Ascending aorta (tissue), 2 donors: ENCODE data around the gene MAN1A2. TPM values are rescaled to one million over a fixed set of nuclear protein-coding genes. Genes with fewer than 3 reads are reported as not detected.

Experiments used
- DNase-seq, 2 donors: peaks; one replicate each; pipeline ENCODE4 v3.0.0-alpha.2; 2019; ENCODE audit warnings: low spot score in 2 of 2
- H3K27ac ChIP-seq, 2 donors: fragments of 200-600 bp; sonication (generic); one replicate each; pipeline ENCODE4 v1.5.1; 2016 to 2017; ENCODE audit warnings: mild to moderate bottlenecking in 1 of 2
- H3K27me3 ChIP-seq: fragments of 200-600 bp; sonication (generic); one replicate; pipeline ENCODE4 v1.5.1; 2017
- H3K36me3 ChIP-seq, 2 donors: fragments of 200-600 bp; sonication (generic); one replicate each; pipeline ENCODE4 v1.5.1; 2016
- H3K4me1 ChIP-seq, 2 donors: fragments of 200-600 bp; sonication (generic); one replicate each; pipeline ENCODE4 v1.5.1; 2016 to 2017; ENCODE audit warnings: mild to moderate bottlenecking in 1 of 2
- H3K4me3 ChIP-seq, 2 donors: fragments of 200-600 bp; sonication (generic); one replicate each; pipeline ENCODE4 v1.5.1; 2016 to 2017; ENCODE audit warnings: mild to moderate bottlenecking in 1 of 2
- H3K9me3 ChIP-seq, 2 donors: fragments of 200-600 bp; sonication (generic); one replicate each; pipeline ENCODE4 v1.5.1; 2016
- CTCF ChIP-seq, 3 experiments: fragments of 200-600 bp in 2 of 3; fragments of 450-650 bp in 1 of 3; sonication (generic) in 2 of 3; IDR thresholded peaks; one replicate each; pipeline ENCODE4 v1.5.1; 2016 to 2019; ENCODE audit warnings: antibody characterized with exemption in 3 of 3, mild to moderate bottlenecking in 1 of 3, moderate library complexity in 1 of 3
- intact Hi-C: fragments of 100-400 bp; cut with DNase I; formaldehyde crosslinking; loops from one replicate; pipeline ENCODE4 v1.15.1; 2023
- total RNA-seq: library from RNA; depleted of rRNA; stranded (reverse); fragments of >200 nt; gene quantifications from one replicate; pipeline ENCODE4 v1.1.0, GENCODE V29; 2016

MAN1A2 gene
- total RNA-seq, 1 donor from 2014 or later: 25.4 TPM

GRCh38 chr1:117512728-117513321, 145.6 kb downstream of the MAN1A2 start:
- H3K36me3 ChIP-seq: peaks cover 0 to 7% of the 10 kb centered on the region in 2 donors
- intact Hi-C loops: loop anchor here (1.0 to 5.0 kb wide), 2 partner anchors 246 to 384 kb away; no protein-coding TSS in a partner anchor
- no peak overlapping the region for H3K4me3 ChIP-seq
- H3K9me3 ChIP-seq: no peaks in the 10 kb centered on the region
- peak; percentile 37 to 62 (median 50) for TF ChIP-seq CTCF (IDR thresholded peaks at IDR 0.05)
- no peak overlapping the region for H3K27ac ChIP-seq
- no peaks in the 10 kb centered on the region for H3K27me3 ChIP-seq
- no peak for DNase-seq
- no peaks in the 10 kb centered on the region for H3K4me1 ChIP-seq

- Histone ChIP-seq H3K27me3 (no peaks in the 10 kb centered on the region), H3K4me1 (peaks cover 0 to 6% of the 10 kb centered on the region in 2 donors), H3K4me3 (no peak overlapping the region), H3K9me3 (no peaks in the 10 kb centered on the region), H3K27ac (no peak overlapping the region), H3K36me3 (no peaks in the 10 kb centered on the region)
- intact Hi-C loops: no loop called here
- no peak for TF ChIP-seq CTCF (IDR thresholded peaks at IDR 0.05)
- no peak for DNase-seq
Observed at GRCh38 chr1:117523111-117523510, 155.9 kb downstream of the MAN1A2 start.

- Histone ChIP-seq H3K36me3 (no peaks in the 10 kb centered on the region), H3K27ac (no peak overlapping the region), H3K27me3 (no peaks in the 10 kb centered on the region), H3K9me3 (no peaks in the 10 kb centered on the region), H3K4me3 (no peak overlapping the region), H3K4me1 (peaks cover 0 to 6% of the 10 kb centered on the region in 2 donors)
- no peak for DNase-seq
- no peak for TF ChIP-seq CTCF (IDR thresholded peaks at IDR 0.05)
- intact Hi-C loops: no loop called here
Observed at GRCh38 chr1:117527074-117527473, 159.8 kb downstream of the MAN1A2 start.

GRCh38 chr1:117527566-117528102, 160.4 kb downstream of the MAN1A2 start:
- peaks cover 0 to 6% of the 10 kb centered on the region in 2 donors for H3K4me1 ChIP-seq
- no peaks in the 10 kb centered on the region for H3K36me3 ChIP-seq
- no peak for DNase-seq
- H3K27me3 ChIP-seq: no peaks in the 10 kb centered on the region
- intact Hi-C loops: no loop called here
- TF ChIP-seq CTCF (IDR thresholded peaks at IDR 0.05): no peak
- no peaks in the 10 kb centered on the region for H3K9me3 ChIP-seq
- no peak overlapping the region for H3K4me3 ChIP-seq
- H3K27ac ChIP-seq: peak overlapping the region in 1 of 2 donors; percentile 22

- no peak for DNase-seq
- Histone ChIP-seq H3K9me3 (no peaks in the 10 kb centered on the region), H3K27me3 (no peaks in the 10 kb centered on the region), H3K27ac (no peak overlapping the region), H3K36me3 (no peaks in the 10 kb centered on the region), H3K4me3 (no peak overlapping the region), H3K4me1 (peaks cover 0 to 6% of the 10 kb centered on the region in 2 donors)
- TF ChIP-seq CTCF (IDR thresholded peaks at IDR 0.05): no peak
- intact Hi-C loops: no loop called here
Observed at GRCh38 chr1:117529683-117530082, 162.4 kb downstream of the MAN1A2 start.
